Thoracic aorta (tissue), 2 donors: Measurements from ENCODE around the gene SMAD6. TPM values are rescaled to one million over a fixed set of nuclear protein-coding genes. Genes with fewer than 3 reads are reported as not detected.

Source experiments
- ATAC-seq: fragments of 150-250 bp; one replicate; pipeline ENCODE4 v1.8.0; 2017; ENCODE audit warnings: low read depth; ENCODE audit not compliant: insufficient number of reproducible peaks, low FRiP score
- DNase-seq: peaks from one replicate; pipeline ENCODE4 v3.0.0-alpha.2; 2020; ENCODE audit warnings: low spot score
- H3K27ac ChIP-seq, 2 donors: fragments of 200-600 bp; sonication (generic); 1 replicate in 1 of 2; 2 replicates in 1 of 2; pipeline ENCODE4 v1.5.1; 2016; ENCODE audit warnings: mild to moderate bottlenecking in 2 of 2, moderate library complexity in 2 of 2
- H3K27me3 ChIP-seq: fragments of 200-600 bp; sonication (generic); replicated peaks from 2 replicates; pipeline ENCODE4 v1.6.0; 2016; ENCODE audit warnings: mild to moderate bottlenecking; ENCODE audit not compliant: insufficient read depth
- H3K36me3 ChIP-seq: fragments of 200-600 bp; sonication (generic); one replicate; pipeline ENCODE4 v1.5.1; 2016
- H3K4me1 ChIP-seq, 2 donors: fragments of 200-600 bp; sonication (generic); 1 replicate in 1 of 2; 2 replicates in 1 of 2; pipeline versions ENCODE4 v1.5.1 to v1.6.0; 2016; ENCODE audit warnings: low read depth in 2 of 2, mild to moderate bottlenecking in 1 of 2; ENCODE audit not compliant: control insufficient read depth in 1 of 2
- H3K4me3 ChIP-seq: fragments of 200-600 bp; sonication (generic); 2 replicates; pipeline ENCODE4 v1.5.1; 2016; ENCODE audit warnings: mild to moderate bottlenecking
- H3K9me3 ChIP-seq: fragments of 200-600 bp; sonication (generic); 2 replicates; pipeline ENCODE4 v1.5.1; 2016
- total RNA-seq, 2 donors: library from RNA; depleted of rRNA; stranded (reverse); fragments of >200 nt; gene quantifications; one replicate each; pipeline versions ENCODE4 v1.1.0 to v1.2.3, GENCODE V29; 2016
- TF ChIP-seq, protein P1 (sequence below): fragments of 200-600 bp; sonication (generic); IDR thresholded peaks from one replicate; pipeline ENCODE4 v1.5.1; 2019; ENCODE audit warnings: antibody characterized with exemption

SMAD6 gene
- total RNA-seq, 2 donors from 2014 or later, result 73.3 to 113 TPM

DNA sequence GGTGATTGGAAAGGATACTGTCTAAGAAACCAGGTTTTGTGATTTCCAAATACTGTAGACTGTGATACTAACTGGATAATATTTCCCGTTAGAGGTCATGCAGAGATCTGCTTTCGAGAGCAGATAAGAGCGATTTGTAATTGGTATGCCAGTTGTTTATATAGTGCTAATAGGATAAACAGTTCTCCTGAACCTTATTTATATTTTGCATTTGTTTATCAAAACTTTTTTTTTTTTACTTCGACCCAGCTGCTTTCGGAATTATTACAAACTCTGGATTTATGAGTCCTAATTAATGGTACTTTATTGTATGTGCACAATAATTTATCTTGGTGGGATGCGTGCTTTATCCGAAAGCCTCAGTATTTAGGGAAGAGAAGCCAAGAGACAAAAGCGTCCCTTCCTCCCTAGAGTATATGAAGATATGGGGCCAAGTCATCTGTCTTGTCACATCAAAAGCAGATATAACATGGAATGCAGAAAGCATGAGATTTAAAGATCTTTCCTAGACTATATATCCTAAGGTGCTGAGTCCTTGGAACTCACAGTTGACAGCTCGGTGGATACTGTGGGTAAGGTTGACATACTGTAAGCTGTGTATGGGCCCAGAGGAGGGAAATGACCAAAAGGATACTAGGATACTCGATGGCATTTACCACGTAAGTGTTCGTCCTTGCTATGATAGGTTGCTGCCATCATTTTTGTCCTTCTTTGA lies 62.2 kb downstream of the SMAD6 start:
- Histone ChIP-seq H3K4me1 (peaks cover 62 to 82% of the 10 kb centered on the region in 2 donors), H3K36me3 (no peaks in the 10 kb centered on the region), H3K9me3 (no peaks in the 10 kb centered on the region), H3K27me3 (no peaks in the 10 kb centered on the region), H3K4me3 (no peak overlapping the region), H3K27ac (peak overlapping the region; percentile 81 to 90)
- ATAC-seq (no peak), DNase-seq (no peak)
- TF ChIP-seq, protein P1, sequence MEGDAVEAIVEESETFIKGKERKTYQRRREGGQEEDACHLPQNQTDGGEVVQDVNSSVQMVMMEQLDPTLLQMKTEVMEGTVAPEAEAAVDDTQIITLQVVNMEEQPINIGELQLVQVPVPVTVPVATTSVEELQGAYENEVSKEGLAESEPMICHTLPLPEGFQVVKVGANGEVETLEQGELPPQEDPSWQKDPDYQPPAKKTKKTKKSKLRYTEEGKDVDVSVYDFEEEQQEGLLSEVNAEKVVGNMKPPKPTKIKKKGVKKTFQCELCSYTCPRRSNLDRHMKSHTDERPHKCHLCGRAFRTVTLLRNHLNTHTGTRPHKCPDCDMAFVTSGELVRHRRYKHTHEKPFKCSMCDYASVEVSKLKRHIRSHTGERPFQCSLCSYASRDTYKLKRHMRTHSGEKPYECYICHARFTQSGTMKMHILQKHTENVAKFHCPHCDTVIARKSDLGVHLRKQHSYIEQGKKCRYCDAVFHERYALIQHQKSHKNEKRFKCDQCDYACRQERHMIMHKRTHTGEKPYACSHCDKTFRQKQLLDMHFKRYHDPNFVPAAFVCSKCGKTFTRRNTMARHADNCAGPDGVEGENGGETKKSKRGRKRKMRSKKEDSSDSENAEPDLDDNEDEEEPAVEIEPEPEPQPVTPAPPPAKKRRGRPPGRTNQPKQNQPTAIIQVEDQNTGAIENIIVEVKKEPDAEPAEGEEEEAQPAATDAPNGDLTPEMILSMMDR, result no peak

DNA sequence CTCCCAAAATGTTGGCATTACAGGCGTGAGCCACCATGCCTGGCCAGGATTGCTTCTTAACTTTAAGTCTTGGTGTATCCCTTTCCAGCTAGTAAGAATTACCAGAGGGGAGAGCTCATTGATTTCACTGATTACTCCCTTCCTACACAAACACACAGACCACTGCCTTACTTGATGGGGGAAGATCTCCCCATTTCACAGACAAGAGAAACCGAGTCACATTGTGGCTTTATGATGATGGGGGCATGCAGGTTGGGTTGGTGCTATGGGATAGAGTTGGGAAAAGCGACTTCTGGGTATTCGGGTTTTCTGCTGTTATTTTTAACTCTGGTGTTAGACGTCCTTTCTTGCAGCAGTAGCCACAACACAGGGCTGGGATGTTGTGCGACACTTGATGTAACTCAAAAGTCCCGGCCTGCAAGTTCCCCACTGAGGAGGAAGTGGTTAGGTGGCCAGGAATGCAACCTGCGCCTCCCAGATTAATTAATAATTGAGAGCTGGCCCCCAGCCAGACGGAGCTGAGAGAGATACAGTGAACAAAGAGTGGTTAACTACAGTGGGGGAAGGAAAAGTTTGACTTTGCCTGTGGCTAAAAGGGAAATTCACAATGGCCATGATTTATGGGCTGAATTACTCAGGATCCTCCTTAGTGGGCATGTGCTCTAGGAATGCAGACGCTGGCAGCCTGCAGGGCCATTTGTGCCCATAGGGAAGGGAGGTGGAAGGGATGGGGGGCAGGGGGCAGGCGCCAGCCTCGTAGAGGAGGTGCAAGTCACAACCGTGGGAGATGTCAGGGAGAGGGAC lies 63.6 kb downstream of the SMAD6 start:
- peaks cover 55 to 78% of the 10 kb centered on the region in 2 donors for H3K4me1 ChIP-seq
- H3K27ac ChIP-seq, result peak overlapping the region; percentile 55 to 59
- TF ChIP-seq, protein P1, result no peak
- H3K27me3 ChIP-seq, result no peaks in the 10 kb centered on the region
- ATAC-seq (no peak), DNase-seq (no peak)
- H3K9me3 ChIP-seq, result no peaks in the 10 kb centered on the region
- H3K4me3 ChIP-seq, result peak overlapping the region; percentile 11
- H3K36me3 ChIP-seq, result no peaks in the 10 kb centered on the region

GRCh38 chr15:66766282-66767230 lies 64.5 kb downstream of the SMAD6 start:
- peak overlapping the region; percentile 11 for H3K4me3 ChIP-seq
- H3K36me3 ChIP-seq, result no peaks in the 10 kb centered on the region
- H3K9me3 ChIP-seq, result no peaks in the 10 kb centered on the region
- DNase-seq, result no peak
- TF ChIP-seq, protein P1, result no peak
- H3K4me1 ChIP-seq, result peaks cover 49 to 69% of the 10 kb centered on the region in 2 donors
- no peak for ATAC-seq
- peak overlapping the region; percentile 9 to 59 for H3K27ac ChIP-seq
- H3K27me3 ChIP-seq, result no peaks in the 10 kb centered on the region

GRCh38 chr15:66767240-66767659 lies 65.2 kb downstream of the SMAD6 start:
- H3K9me3 ChIP-seq, result no peaks in the 10 kb centered on the region
- H3K4me1 ChIP-seq, result peaks cover 42 to 62% of the 10 kb centered on the region in 2 donors
- TF ChIP-seq, protein P1, result no peak
- DNase-seq, result no peak
- H3K27me3 ChIP-seq, result no peaks in the 10 kb centered on the region
- no peaks in the 10 kb centered on the region for H3K36me3 ChIP-seq
- ATAC-seq, result no peak
- peak overlapping the region in 1 of 2 donors; percentile 59 for H3K27ac ChIP-seq
- H3K4me3 ChIP-seq, result no peak overlapping the region
